GM18505 (cell line): ENCODE results near the gene YWHAH.

Experiments
- ATAC-seq: cut with Tn5 transposase; IDR thresholded peaks from one replicate; pipeline ENCODE4 v1.9.1; 2021; ENCODE audit not compliant: unreplicated experiment
- POLR2A ChIP-seq: IDR thresholded peaks from 4 replicates; pipeline ENCODE4 v1.6.1; 2011; ENCODE audit warnings: borderline replicate concordance; ENCODE audit not compliant: insufficient read depth, insufficient read length; ENCODE audit errors: extremely low read depth

Gene YWHAH

GRCh38 chr22:31943978-31944699 lies at the start of gene YWHAH:
Gene YWHAH, plus strand, starts transcription at chr22:31944535. Its CDS starts 199 bp downstream, at chr22:31944734.
- TF ChIP-seq POLR2A, result peak; percentile 95
- ATAC-seq, result peak; percentile 60

- no peak for TF ChIP-seq POLR2A
- no peak for ATAC-seq
These were observed 48.8 kb upstream of the YWHAH start for GRCh38 chr22:31895411-31896123.

- ATAC-seq, result no peak
- no peak for TF ChIP-seq POLR2A
These were observed 47.9 kb upstream of the YWHAH start for GRCh38 chr22:31896472-31896871.

GRCh38 chr22:31897842-31898805 lies 46.2 kb upstream of the YWHAH start:
- ATAC-seq, result no peak

GRCh38 chr22:31898926-31899325 lies 45.4 kb upstream of the YWHAH start:
- ATAC-seq, result no peak
- TF ChIP-seq POLR2A, result no peak

More at GRCh38 chr22:31897842-31898805, 46.2 kb upstream of the YWHAH start:
- TF ChIP-seq POLR2A, result no peak

- ATAC-seq, result no peak
- no peak for TF ChIP-seq POLR2A
These were observed 44.7 kb upstream of the YWHAH start for GRCh38 chr22:31899669-31900068.

- TF ChIP-seq POLR2A, result no peak
- no peak for ATAC-seq
These were observed 42.8 kb upstream of the YWHAH start for GRCh38 chr22:31901388-31902137.

GRCh38 chr22:31904651-31905050 lies 39.7 kb upstream of the YWHAH start:
- TF ChIP-seq POLR2A, result no peak
- no peak for ATAC-seq

GRCh38 chr22:31905356-31905755 lies 39.0 kb upstream of the YWHAH start:
- ATAC-seq, result no peak
- TF ChIP-seq POLR2A, result no peak

- ATAC-seq, result no peak
These were observed 38.2 kb upstream of the YWHAH start for GRCh38 chr22:31906086-31906485.

GRCh38 chr22:31906569-31906968 lies 37.8 kb upstream of the YWHAH start:
- no peak for ATAC-seq
- no peak for TF ChIP-seq POLR2A

More at GRCh38 chr22:31906086-31906485, 38.2 kb upstream of the YWHAH start:
- no peak for TF ChIP-seq POLR2A

GRCh38 chr22:31909977-31910376 lies 34.4 kb upstream of the YWHAH start:
- ATAC-seq, result no peak
- TF ChIP-seq POLR2A, result no peak
